Measurements from ENCODE around the gene INSIG1. TPM values are rescaled to one million over a fixed set of nuclear protein-coding genes. Genes with fewer than 3 reads are reported as not detected.

INSIG1 gene
- total and polyA plus RNA-seq, 4 donors = 118 to 219 (median 193) TPM

GRCh38 chr7:155357573-155358041 lies 59.9 kb downstream of the INSIG1 start:
- DNase-seq (ENCODE audit: low spot score) = no peak
- WGBS = 47% methylated on average over 14 of the region's 14 CpGs
- peaks cover 0 to 3% (median 0%) of the 10 kb centered on the region in 4 donors for H3K27me3 ChIP-seq (ENCODE audit: control insufficient read depth in 4 of 4, insufficient read depth in 4 of 4, low read length in 3 of 4)

GRCh38 chr7:155358066-155358947 lies 60.6 kb downstream of the INSIG1 start:
- no peak for TF ChIP-seq FOXA1 (IDR thresholded peaks at IDR 0.05)
- no peak for TF ChIP-seq JUND (IDR thresholded peaks at IDR 0.05)
- TF ChIP-seq CTCF (IDR thresholded peaks at IDR 0.05; ENCODE audit: low read depth, low read length, missing input control) = no peak
- TF ChIP-seq EGR1 (IDR thresholded peaks at IDR 0.05; ENCODE audit: low read depth in 2 of 2) = no peak
- no peak for TF ChIP-seq RXRA (IDR thresholded peaks at IDR 0.05)
- no peak for TF ChIP-seq GABPA (IDR thresholded peaks at IDR 0.05 in 1 of 2, conservative IDR thresholded peaks at IDR 0.05 in 1 of 2)
- TF ChIP-seq MAX (IDR thresholded peaks at IDR 0.05) = no peak
- no peak for TF ChIP-seq HNF4A (conservative IDR thresholded peaks at IDR 0.05)
- TF ChIP-seq ZBTB33 (IDR thresholded peaks at IDR 0.05) = no peak
- TF ChIP-seq SP1 (IDR thresholded peaks at IDR 0.05) = no peak
- TF ChIP-seq REST (IDR thresholded peaks at IDR 0.05) = no peak
- no peak for TF ChIP-seq TAF1 (conservative IDR thresholded peaks at IDR 0.05)
- TF ChIP-seq HNF4G (IDR thresholded peaks at IDR 0.05) = no peak
- TF ChIP-seq FOXA2 (IDR thresholded peaks at IDR 0.05) = no peak
- TF ChIP-seq ATF3 (IDR thresholded peaks at IDR 0.05) = no peak
- TF ChIP-seq YY1 (IDR thresholded peaks at IDR 0.05) = no peak
- no peak for TF ChIP-seq NR2F2 (IDR thresholded peaks at IDR 0.05)
- TF ChIP-seq RAD21 (IDR thresholded peaks at IDR 0.05) = no peak
- H3K27me3 ChIP-seq (ENCODE audit: control insufficient read depth in 4 of 4, insufficient read depth in 4 of 4, low read length in 3 of 4) = peaks cover 0 to 3% (median 0%) of the 10 kb centered on the region in 4 donors
- H3K9ac ChIP-seq (ENCODE audit: low read depth in 1 of 2, low read length in 2 of 2) = no peak overlapping the region

More at GRCh38 chr7:155357573-155358041, 59.9 kb downstream of the INSIG1 start:
- Histone ChIP-seq H3K27ac (ENCODE audit: low read depth in 1 of 2, low read length in 2 of 2) (no peak overlapping the region), H3K9me3 (ENCODE audit: control insufficient read depth in 4 of 4, low read length in 3 of 4) (no peaks in the 10 kb centered on the region), H3K4me1 (ENCODE audit: control insufficient read depth in 4 of 4, insufficient read depth in 4 of 4, low read length in 3 of 4) (no peaks in the 10 kb centered on the region), H3K4me3 (ENCODE audit: low read depth in 1 of 3, low read length in 3 of 3) (no peak overlapping the region), H3K36me3 (ENCODE audit: control insufficient read depth in 4 of 4, insufficient read depth in 3 of 4, low read depth in 1 of 4, low read length in 3 of 4) (no peaks in the 10 kb centered on the region), H3K9ac (ENCODE audit: low read depth in 1 of 2, low read length in 2 of 2) (no peak overlapping the region)
- TF ChIP-seq RAD21 (IDR thresholded peaks at IDR 0.05) (no peak), NR2F2 (IDR thresholded peaks at IDR 0.05) (no peak), EGR1 (IDR thresholded peaks at IDR 0.05; ENCODE audit: low read depth in 2 of 2) (no peak), SP1 (IDR thresholded peaks at IDR 0.05) (no peak), ATF3 (IDR thresholded peaks at IDR 0.05) (no peak), RXRA (IDR thresholded peaks at IDR 0.05) (no peak), HNF4G (IDR thresholded peaks at IDR 0.05) (no peak)

More at GRCh38 chr7:155358066-155358947, 60.6 kb downstream of the INSIG1 start:
- Histone ChIP-seq H3K36me3 (ENCODE audit: control insufficient read depth in 4 of 4, insufficient read depth in 3 of 4, low read depth in 1 of 4, low read length in 3 of 4) (no peaks in the 10 kb centered on the region), H3K27ac (ENCODE audit: low read depth in 1 of 2, low read length in 2 of 2) (no peak overlapping the region), H3K4me3 (ENCODE audit: low read depth in 1 of 3, low read length in 3 of 3) (no peak overlapping the region), H3K9me3 (ENCODE audit: control insufficient read depth in 4 of 4, low read length in 3 of 4) (no peaks in the 10 kb centered on the region), H3K4me1 (ENCODE audit: control insufficient read depth in 4 of 4, insufficient read depth in 4 of 4, low read length in 3 of 4) (peaks cover 0 to under 1% (median 0%) of the 10 kb centered on the region in 4 donors)
- WGBS = 46% methylated on average over 40 of the region's 40 CpGs
- DNase-seq (ENCODE audit: low spot score) = no peak

Measured in liver (tissue), 9 donors.